ENCODE results near the gene DPP9.
"Not testable (repeated sequence)": the region's sequence is repeated elsewhere in the genome, so short reads cannot be mapped to it uniquely, and the experiment has no call there.

The DPP9 gene

GRCh38 chr19:4690361-4690760, 33.3 kb downstream of the DPP9 start:
- no peaks in the 10 kb centered on the region for H3K27me3 Mint-ChIP-seq
- H3K4me3 Mint-ChIP-seq = no peak overlapping the region
- ATAC-seq = no peak
- peaks cover 58% of the 10 kb centered on the region for H3K36me3 Mint-ChIP-seq
- no peaks in the 10 kb centered on the region for H3K4me1 Mint-ChIP-seq
- no peaks in the 10 kb centered on the region for H3K9me3 Mint-ChIP-seq
- no peak overlapping the region for H3K27ac Mint-ChIP-seq

GRCh38 chr19:4689403-4689802, 34.2 kb downstream of the DPP9 start:
- H3K9me3 Mint-ChIP-seq = no peaks in the 10 kb centered on the region
- no peak overlapping the region for H3K27ac Mint-ChIP-seq
- H3K36me3 Mint-ChIP-seq = peaks cover 56% of the 10 kb centered on the region
- H3K4me1 Mint-ChIP-seq = no peaks in the 10 kb centered on the region
- no peak overlapping the region for H3K4me3 Mint-ChIP-seq
- ATAC-seq = no peak
- H3K27me3 Mint-ChIP-seq = no peaks in the 10 kb centered on the region

GRCh38 chr19:4688587-4688986, 35.1 kb downstream of the DPP9 start:
- H3K27me3 Mint-ChIP-seq = no peaks in the 10 kb centered on the region
- H3K36me3 Mint-ChIP-seq = peaks cover 56% of the 10 kb centered on the region
- H3K4me1 Mint-ChIP-seq = no peaks in the 10 kb centered on the region
- ATAC-seq = no peak
- H3K9me3 Mint-ChIP-seq = no peaks in the 10 kb centered on the region
- no peak overlapping the region for H3K27ac Mint-ChIP-seq
- no peak overlapping the region for H3K4me3 Mint-ChIP-seq

GRCh38 chr19:4687396-4687795, 36.2 kb downstream of the DPP9 start:
- no peaks in the 10 kb centered on the region for H3K4me1 Mint-ChIP-seq
- H3K4me3 Mint-ChIP-seq = no peak overlapping the region
- H3K27me3 Mint-ChIP-seq = no peaks in the 10 kb centered on the region
- no peak overlapping the region for H3K27ac Mint-ChIP-seq
- H3K9me3 Mint-ChIP-seq = no peaks in the 10 kb centered on the region
- ATAC-seq = no peak
- peaks cover 55% of the 10 kb centered on the region for H3K36me3 Mint-ChIP-seq

GRCh38 chr19:4686700-4687099, 36.9 kb downstream of the DPP9 start:
- no peak overlapping the region for H3K4me3 Mint-ChIP-seq
- H3K4me1 Mint-ChIP-seq = no peaks in the 10 kb centered on the region
- H3K27ac Mint-ChIP-seq = no peak overlapping the region
- ATAC-seq = no peak
- H3K9me3 Mint-ChIP-seq = no peaks in the 10 kb centered on the region
- peaks cover 53% of the 10 kb centered on the region for H3K36me3 Mint-ChIP-seq
- H3K27me3 Mint-ChIP-seq = no peaks in the 10 kb centered on the region

GRCh38 chr19:4684312-4685095, 39.1 kb downstream of the DPP9 start:
- H3K27me3 Mint-ChIP-seq = no peaks in the 10 kb centered on the region
- peaks cover 57% of the 10 kb centered on the region for H3K36me3 Mint-ChIP-seq
- no peaks in the 10 kb centered on the region for H3K4me1 Mint-ChIP-seq

GRCh38 chr19:4682417-4683200, 41.0 kb downstream of the DPP9 start:
- Mint-ChIP-seq H3K4me1 (peaks cover 5% of the 10 kb centered on the region), H3K36me3 (peaks cover 74% of the 10 kb centered on the region), H3K4me3 (no peak overlapping the region), H3K9me3 (no peaks in the 10 kb centered on the region), H3K27ac (no peak overlapping the region), H3K27me3 (no peaks in the 10 kb centered on the region)
- peak; percentile 67 for ATAC-seq

More at GRCh38 chr19:4684312-4685095, 39.1 kb downstream of the DPP9 start:
- Mint-ChIP-seq H3K9me3 (no peaks in the 10 kb centered on the region), H3K4me3 (no peak overlapping the region), H3K27ac (no peak overlapping the region)
- no peak for ATAC-seq

GRCh38 chr19:4680021-4680420, 43.6 kb downstream of the DPP9 start:
- H3K36me3 Mint-ChIP-seq = peaks cover 72% of the 10 kb centered on the region
- H3K27ac Mint-ChIP-seq, H3K27me3 Mint-ChIP-seq, H3K4me3 Mint-ChIP-seq, ATAC-seq, H3K9me3 Mint-ChIP-seq, H3K4me1 Mint-ChIP-seq: not testable (repeated sequence)

GRCh38 chr19:4678881-4679790, 44.5 kb downstream of the DPP9 start:
- Mint-ChIP-seq H3K4me1 (peaks cover 8% of the 10 kb centered on the region), H3K27me3 (no peaks in the 10 kb centered on the region), H3K36me3 (peaks cover 65% of the 10 kb centered on the region), H3K27ac (no peak overlapping the region), H3K9me3 (no peaks in the 10 kb centered on the region), H3K4me3 (no peak overlapping the region)
- ATAC-seq = no peak

GRCh38 chr19:4676955-4677731, 46.5 kb downstream of the DPP9 start:
- Mint-ChIP-seq H3K27ac (no peak overlapping the region), H3K36me3 (peaks cover 48% of the 10 kb centered on the region), H3K4me1 (peaks cover 8% of the 10 kb centered on the region), H3K9me3 (no peaks in the 10 kb centered on the region), H3K4me3 (no peak overlapping the region), H3K27me3 (no peaks in the 10 kb centered on the region)
- no peak for ATAC-seq

- Mint-ChIP-seq H3K4me3 (no peak overlapping the region), H3K27ac (no peak overlapping the region), H3K4me1 (peaks cover 8% of the 10 kb centered on the region), H3K36me3 (peaks cover 41% of the 10 kb centered on the region), H3K27me3 (no peaks in the 10 kb centered on the region), H3K9me3 (no peaks in the 10 kb centered on the region)
- no peak for ATAC-seq
These were observed 48.3 kb downstream of the DPP9 start for GRCh38 chr19:4675346-4675745.

- Mint-ChIP-seq H3K4me1 (peaks cover 24% of the 10 kb centered on the region), H3K36me3 (peaks cover 27% of the 10 kb centered on the region), H3K9me3 (no peaks in the 10 kb centered on the region), H3K27me3 (no peaks in the 10 kb centered on the region), H3K27ac (no peak overlapping the region), H3K4me3 (no peak overlapping the region)
- ATAC-seq = no peak
These were observed 49.9 kb downstream of the DPP9 start for GRCh38 chr19:4673726-4674125.

GRCh38 chr19:4673216-4673615, 50.4 kb downstream of the DPP9 start:
- peaks cover 28% of the 10 kb centered on the region for H3K36me3 Mint-ChIP-seq
- H3K4me1 Mint-ChIP-seq = peaks cover 29% of the 10 kb centered on the region
- H3K27ac Mint-ChIP-seq = no peak overlapping the region
- H3K4me3 Mint-ChIP-seq = no peak overlapping the region
- ATAC-seq = no peak
- H3K27me3 Mint-ChIP-seq = no peaks in the 10 kb centered on the region
- H3K9me3 Mint-ChIP-seq = no peaks in the 10 kb centered on the region

- H3K27ac Mint-ChIP-seq = no peak overlapping the region
- H3K4me1 Mint-ChIP-seq = peaks cover 22% of the 10 kb centered on the region
- H3K36me3 Mint-ChIP-seq = peaks cover 11% of the 10 kb centered on the region
- H3K4me3 Mint-ChIP-seq = no peak overlapping the region
- H3K9me3 Mint-ChIP-seq = no peaks in the 10 kb centered on the region
- no peak for ATAC-seq
- no peaks in the 10 kb centered on the region for H3K27me3 Mint-ChIP-seq
These were observed 52.3 kb downstream of the DPP9 start for GRCh38 chr19:4671185-4671851.

Measured in stimulated activated memory B cell treated with anti-CD40 and anti-IgM and Interleukin-4, amounts not matched to agents 10 μg/mL and 1 μg/mL and 100 μg/mL, for 72 hours (primary cell).